AG10803 (cell line): ENCODE measurements around the gene CTDSPL.

Experiments
- DNase-seq: peaks from one replicate; pipeline ENCODE4 v3.0.0; 2010; ENCODE audit warnings: low read depth
- H3K4me3 ChIP-seq: 2 replicates; pipeline ENCODE4 v1.5.1; 2011; ENCODE audit warnings: mild to moderate bottlenecking, low read length, control low read depth
- TF ChIP-seq, protein P1 (sequence below): conservative IDR thresholded peaks from 2 replicates; pipeline ENCODE4 v1.5.1; 2011; ENCODE audit warnings: mild to moderate bottlenecking, low read length, control low read depth, inconsistent platforms

The CTDSPL gene

DNA sequence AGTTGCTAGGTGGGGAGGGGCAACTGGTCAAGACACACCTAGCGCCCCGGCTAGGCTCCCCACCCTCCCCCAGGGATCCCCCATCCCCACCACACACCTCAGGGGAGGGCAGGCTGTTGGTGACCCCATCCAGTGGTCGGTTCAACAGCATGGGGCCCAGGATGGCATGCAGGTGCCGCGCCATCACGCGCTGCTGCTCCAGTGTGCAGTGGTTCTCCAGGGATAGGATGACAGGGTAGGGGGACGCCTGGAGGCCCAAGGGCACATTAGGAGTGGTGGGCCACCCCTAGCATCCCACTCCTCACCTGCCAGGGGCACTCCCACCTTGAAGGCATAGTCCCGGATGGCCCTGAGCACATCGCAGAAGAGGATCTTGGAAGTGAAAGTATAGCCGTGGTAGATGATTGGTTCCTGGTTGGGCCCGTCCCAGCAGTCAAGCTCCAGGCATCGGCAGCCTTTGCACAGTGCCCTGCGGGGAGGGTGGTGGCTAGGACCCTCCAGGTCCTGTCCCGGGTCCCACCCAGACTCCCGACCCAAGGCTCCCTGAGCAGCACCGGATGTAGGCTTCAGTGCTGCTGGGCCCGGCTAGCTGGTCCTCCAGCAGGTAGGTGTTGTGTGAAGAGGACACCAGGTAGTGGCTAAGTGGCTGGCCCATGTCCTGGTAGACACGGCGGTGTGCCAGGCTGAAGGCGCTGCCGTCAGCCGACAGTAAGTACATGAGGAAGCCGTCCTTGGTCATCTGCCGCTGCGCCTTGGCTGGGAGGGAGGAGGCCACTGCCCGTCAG, 148.3 kb downstream of the CTDSPL start:
- TF ChIP-seq, protein P1, sequence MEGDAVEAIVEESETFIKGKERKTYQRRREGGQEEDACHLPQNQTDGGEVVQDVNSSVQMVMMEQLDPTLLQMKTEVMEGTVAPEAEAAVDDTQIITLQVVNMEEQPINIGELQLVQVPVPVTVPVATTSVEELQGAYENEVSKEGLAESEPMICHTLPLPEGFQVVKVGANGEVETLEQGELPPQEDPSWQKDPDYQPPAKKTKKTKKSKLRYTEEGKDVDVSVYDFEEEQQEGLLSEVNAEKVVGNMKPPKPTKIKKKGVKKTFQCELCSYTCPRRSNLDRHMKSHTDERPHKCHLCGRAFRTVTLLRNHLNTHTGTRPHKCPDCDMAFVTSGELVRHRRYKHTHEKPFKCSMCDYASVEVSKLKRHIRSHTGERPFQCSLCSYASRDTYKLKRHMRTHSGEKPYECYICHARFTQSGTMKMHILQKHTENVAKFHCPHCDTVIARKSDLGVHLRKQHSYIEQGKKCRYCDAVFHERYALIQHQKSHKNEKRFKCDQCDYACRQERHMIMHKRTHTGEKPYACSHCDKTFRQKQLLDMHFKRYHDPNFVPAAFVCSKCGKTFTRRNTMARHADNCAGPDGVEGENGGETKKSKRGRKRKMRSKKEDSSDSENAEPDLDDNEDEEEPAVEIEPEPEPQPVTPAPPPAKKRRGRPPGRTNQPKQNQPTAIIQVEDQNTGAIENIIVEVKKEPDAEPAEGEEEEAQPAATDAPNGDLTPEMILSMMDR = no peak
- DNase-seq = no peak

GRCh38 chr3:38011111-38011510, 149.4 kb downstream of the CTDSPL start:
- no peak for DNase-seq
- H3K4me3 ChIP-seq = no peak overlapping the region
- TF ChIP-seq, protein P1 = no peak

More for the DNA sequence above, 148.3 kb downstream of the CTDSPL start:
- H3K4me3 ChIP-seq = no peak overlapping the region

DNA sequence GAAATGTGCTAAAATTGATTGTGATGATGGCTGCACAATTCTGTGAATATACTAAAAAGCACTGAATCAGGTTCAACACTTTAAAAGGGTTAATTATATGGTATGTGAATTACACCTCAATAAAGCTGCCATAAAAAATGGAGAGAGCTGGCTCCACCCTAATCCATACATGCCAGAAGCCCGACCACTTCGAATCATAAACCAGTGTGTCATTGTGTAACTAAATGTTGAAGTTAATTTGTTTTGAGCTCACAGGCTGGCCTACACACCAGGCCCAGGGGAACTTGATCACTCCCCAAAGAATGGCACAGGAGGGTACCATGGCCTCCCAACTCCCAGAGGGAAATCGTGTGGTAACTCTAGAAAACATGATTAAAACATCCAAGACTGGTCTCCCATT, 153.8 kb downstream of the CTDSPL start:
- no peak overlapping the region for H3K4me3 ChIP-seq
- no peak for DNase-seq
- TF ChIP-seq, protein P1 = no peak

GRCh38 chr3:38015984-38016383, 154.3 kb downstream of the CTDSPL start:
- TF ChIP-seq, protein P1 = no peak
- H3K4me3 ChIP-seq = no peak overlapping the region

GRCh38 chr3:38016410-38016809, 154.7 kb downstream of the CTDSPL start:
- TF ChIP-seq, protein P1 = no peak
- no peak overlapping the region for H3K4me3 ChIP-seq
- DNase-seq = no peak

More at GRCh38 chr3:38015984-38016383, 154.3 kb downstream of the CTDSPL start:
- DNase-seq = no peak

DNA sequence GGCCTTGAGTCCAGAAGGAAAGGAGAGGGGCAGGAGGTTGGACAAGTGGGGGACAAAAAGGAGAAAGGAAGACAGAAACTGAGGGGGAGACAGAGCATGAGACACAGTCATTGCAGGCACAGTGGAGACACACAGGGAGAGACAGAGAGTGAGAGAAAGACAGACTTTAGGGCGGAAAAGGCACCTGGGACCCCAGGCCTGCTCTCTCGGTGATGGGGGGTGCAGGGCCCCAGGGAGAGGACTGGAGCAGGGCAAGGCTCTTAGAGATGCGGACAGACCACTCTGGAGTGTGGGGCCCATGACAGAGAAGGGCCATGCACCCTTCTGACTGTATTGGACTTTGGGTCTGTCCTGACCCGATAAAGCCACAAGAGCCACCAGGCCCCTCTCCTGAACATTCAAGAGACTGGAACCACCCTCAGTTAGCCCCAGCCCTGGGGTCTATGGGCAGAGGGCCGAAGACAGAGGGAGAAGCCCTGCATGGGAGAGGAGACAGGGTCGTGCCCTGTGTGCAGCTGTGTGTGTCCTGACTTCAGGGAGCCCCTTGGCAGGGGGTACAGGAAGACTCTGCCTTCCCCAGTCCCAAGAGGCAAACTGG, 155.3 kb downstream of the CTDSPL start:
- no peak for DNase-seq
- TF ChIP-seq, protein P1 = no peak
- no peak overlapping the region for H3K4me3 ChIP-seq
